H4 (cell line): ENCODE results near the gene YES1. TPM values are rescaled to one million over a fixed set of nuclear protein-coding genes. Genes with fewer than 3 reads are reported as not detected.

Experiments used
- DNase-seq: peaks from one replicate; pipeline ENCODE4 v3.0.0-alpha.2; 2015; ENCODE audit warnings: low spot score
- total RNA-seq: library from RNA; depleted of rRNA; stranded (reverse); fragments of >200 nt; shearing (Covaris generic); gene quantifications from 2 replicates; pipeline ENCODE4 v1.2.3, GENCODE V29; 2014

The YES1 gene
- total RNA-seq, 1 experiment from 2014 or later, result 101 TPM

GRCh38 chr18:725646-726045, 86.4 kb downstream of the YES1 start:
- DNase-seq, result no peak

GRCh38 chr18:723541-724080, 88.4 kb downstream of the YES1 start:
- DNase-seq, result no peak

GRCh38 chr18:717003-717402, 95.0 kb downstream of the YES1 start:
- no peak for DNase-seq

- peak; percentile 30 for DNase-seq
These were observed 96.4 kb downstream of the YES1 start for GRCh38 chr18:715626-716025.

GRCh38 chr18:713135-713490, 98.9 kb downstream of the YES1 start:
- no peak for DNase-seq

GRCh38 chr18:712401-713134, 99.5 kb downstream of the YES1 start, which contains the start of gene ENOSF1:
Gene ENOSF1, minus strand, starts transcription at chr18:712630. Its CDS starts 43 bp downstream, at chr18:712587.
- DNase-seq, result peak; percentile 29

- DNase-seq, result peak; percentile 33
These were observed 100.2 kb downstream of the YES1 start for GRCh38 chr18:711657-712400.

- no peak for DNase-seq
These were observed 100.8 kb downstream of the YES1 start for GRCh38 chr18:711310-711656.

GRCh38 chr18:710418-711300, 101.4 kb downstream of the YES1 start:
- DNase-seq, result no peak

- DNase-seq, result no peak
These were observed 102.3 kb downstream of the YES1 start for GRCh38 chr18:709771-710170.

- DNase-seq, result no peak
These were observed 103.9 kb downstream of the YES1 start for GRCh38 chr18:708096-708495.

GRCh38 chr18:706405-706804, 105.6 kb downstream of the YES1 start:
- DNase-seq, result no peak

GRCh38 chr18:703213-703967, 108.7 kb downstream of the YES1 start:
- peak; percentile 79 for DNase-seq

GRCh38 chr18:697800-698199, 114.2 kb downstream of the YES1 start:
- DNase-seq, result no peak

- no peak for DNase-seq
These were observed 115.0 kb downstream of the YES1 start for GRCh38 chr18:697012-697411.

- no peak for DNase-seq
These were observed 118.4 kb downstream of the YES1 start for GRCh38 chr18:693466-694187.

GRCh38 chr18:692824-693223, 119.2 kb downstream of the YES1 start:
- DNase-seq, result no peak

- no peak for DNase-seq
These were observed 123.7 kb downstream of the YES1 start for GRCh38 chr18:688323-688722.

- no peak for DNase-seq
These were observed 125.5 kb downstream of the YES1 start for GRCh38 chr18:686339-687111.

- DNase-seq, result no peak
These were observed 126.6 kb downstream of the YES1 start for GRCh38 chr18:685438-685837.
